Endothelial cell of umbilical vein (primary cell): ENCODE data around the gene CELF3.

Source experiments
- POLR2A ChIP-seq: IDR thresholded peaks from 2 replicates; pipeline ENCODE4 v1.6.1; 2012; ENCODE audit warnings: low read depth, mild to moderate bottlenecking, control low read depth, low read length
- TF ChIP-seq, protein P1 (sequence below), 2 donors: IDR thresholded peaks; 1 replicate in 1 of 2; 2 replicates in 1 of 2; pipeline ENCODE4 v1.5.1; 2011; ENCODE audit warnings: low read length in 2 of 2, mild to moderate bottlenecking in 2 of 2, moderate library complexity in 2 of 2, control low read depth in 1 of 2, inconsistent platforms in 1 of 2, low read depth in 1 of 2; ENCODE audit not compliant: insufficient read depth in 1 of 2; ENCODE audit errors: extremely low read depth in 1 of 2

GRCh38 chr1:151684128-151684527 is 32.5 kb downstream of the CELF3 start:
- TF ChIP-seq POLR2A: no peak
- TF ChIP-seq, protein P1, sequence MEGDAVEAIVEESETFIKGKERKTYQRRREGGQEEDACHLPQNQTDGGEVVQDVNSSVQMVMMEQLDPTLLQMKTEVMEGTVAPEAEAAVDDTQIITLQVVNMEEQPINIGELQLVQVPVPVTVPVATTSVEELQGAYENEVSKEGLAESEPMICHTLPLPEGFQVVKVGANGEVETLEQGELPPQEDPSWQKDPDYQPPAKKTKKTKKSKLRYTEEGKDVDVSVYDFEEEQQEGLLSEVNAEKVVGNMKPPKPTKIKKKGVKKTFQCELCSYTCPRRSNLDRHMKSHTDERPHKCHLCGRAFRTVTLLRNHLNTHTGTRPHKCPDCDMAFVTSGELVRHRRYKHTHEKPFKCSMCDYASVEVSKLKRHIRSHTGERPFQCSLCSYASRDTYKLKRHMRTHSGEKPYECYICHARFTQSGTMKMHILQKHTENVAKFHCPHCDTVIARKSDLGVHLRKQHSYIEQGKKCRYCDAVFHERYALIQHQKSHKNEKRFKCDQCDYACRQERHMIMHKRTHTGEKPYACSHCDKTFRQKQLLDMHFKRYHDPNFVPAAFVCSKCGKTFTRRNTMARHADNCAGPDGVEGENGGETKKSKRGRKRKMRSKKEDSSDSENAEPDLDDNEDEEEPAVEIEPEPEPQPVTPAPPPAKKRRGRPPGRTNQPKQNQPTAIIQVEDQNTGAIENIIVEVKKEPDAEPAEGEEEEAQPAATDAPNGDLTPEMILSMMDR (IDR thresholded peaks at IDR 0.05; ENCODE audit: extremely low read depth in 1 of 2, insufficient read depth in 1 of 2, low read depth in 1 of 2, low read length in 2 of 2): no peak
